Uterus (tissue), 4 donors: ENCODE measurements around the gene SCN8A. TPM values are rescaled to one million over a fixed set of nuclear protein-coding genes. Genes with fewer than 3 reads are reported as not detected.

Experiments used
- DNase-seq, 2 donors: peaks; one replicate each; pipeline ENCODE4 v3.0.0-alpha.2; 2019 to 2020
- H3K27ac ChIP-seq, 2 donors: fragments of 200-600 bp; sonication (generic); 1 replicate in 1 of 2; 2 replicates in 1 of 2; pipeline ENCODE4 v1.5.1; 2016 to 2018
- H3K27me3 ChIP-seq, 2 donors: fragments of 200-600 bp; sonication (generic); one replicate each; pipeline ENCODE4 v1.5.1; 2018 to 2019; ENCODE audit warnings: control low read depth in 1 of 2
- H3K36me3 ChIP-seq, 2 donors: fragments of 200-600 bp; sonication (generic); one replicate each; pipeline ENCODE4 v1.5.1; 2019; ENCODE audit warnings: control low read depth in 1 of 2
- H3K4me1 ChIP-seq, 2 donors: fragments of 200-600 bp; sonication (generic); one replicate each; pipeline ENCODE4 v1.5.1; 2018 to 2019; ENCODE audit warnings: control low read depth in 1 of 2
- H3K4me3 ChIP-seq, 2 donors: fragments of 200-600 bp; sonication (generic); 1 replicate in 1 of 2; 2 replicates in 1 of 2; pipeline ENCODE4 v1.5.1; 2018 to 2019; ENCODE audit warnings: mild to moderate bottlenecking in 1 of 2
- H3K9me3 ChIP-seq, 2 donors: fragments of 200-600 bp; sonication (generic); one replicate each; pipeline ENCODE4 v1.5.1; 2019; ENCODE audit warnings: control low read depth in 1 of 2
- CTCF ChIP-seq, 4 experiments: fragments of 200-600 bp in 2 of 4; fragments of 450-650 bp in 2 of 4; sonication (generic) in 2 of 4; IDR thresholded peaks; one replicate each; pipeline ENCODE4 v1.5.1; 2016 to 2019; ENCODE audit warnings: antibody characterized with exemption in 4 of 4, mild to moderate bottlenecking in 2 of 4, moderate library complexity in 1 of 4
- POLR2A ChIP-seq, 2 donors: fragments of 450-650 bp; IDR thresholded peaks; one replicate each; pipeline ENCODE4 v1.6.1; 2016; ENCODE audit warnings: antibody characterized with exemption in 2 of 2, mild to moderate bottlenecking in 1 of 2, moderate library complexity in 1 of 2
- intact Hi-C: fragments of 100-400 bp; cut with DNase I; formaldehyde crosslinking; loops from one replicate; pipeline ENCODE4 v1.15.1; 2023; ENCODE audit warnings: low total_unique reads
- total RNA-seq, 4 donors: library from RNA; depleted of rRNA in 3 of 4; stranded (reverse); fragments of >200 nt in 3 of 4; gene quantifications; one replicate each; pipeline versions ENCODE4 v1.1.0 to v1.2.4, GENCODE V29; 2014 to 2023
- donor health status: DM: yes; HTN: yes; CAD: no.

Gene SCN8A
- total RNA-seq, 4 donors from 2014 or later: 1.3 to 6.7 (median 3.0) TPM; not detected in 1

- H3K4me3 ChIP-seq: no peak overlapping the region
- no peaks in the 10 kb centered on the region for H3K4me1 ChIP-seq
- H3K27me3 ChIP-seq: no peaks in the 10 kb centered on the region
- no peak overlapping the region for H3K27ac ChIP-seq
- DNase-seq: no peak
- intact Hi-C loops: no loop called here
- H3K9me3 ChIP-seq: no peaks in the 10 kb centered on the region
- TF ChIP-seq CTCF (IDR thresholded peaks at IDR 0.05) (no peak), POLR2A (IDR thresholded peaks at IDR 0.05) (no peak)
- no peaks in the 10 kb centered on the region for H3K36me3 ChIP-seq
Measured at GRCh38 chr12:51676875-51677274, 85.8 kb downstream of the SCN8A start.

GRCh38 chr12:51677284-51677968, 86.4 kb downstream of the SCN8A start:
- TF ChIP-seq POLR2A (IDR thresholded peaks at IDR 0.05) (no peak), CTCF (IDR thresholded peaks at IDR 0.05) (no peak)
- DNase-seq: no peak
- Histone ChIP-seq H3K4me1 (no peaks in the 10 kb centered on the region), H3K4me3 (no peak overlapping the region), H3K27ac (no peak overlapping the region), H3K36me3 (no peaks in the 10 kb centered on the region), H3K27me3 (no peaks in the 10 kb centered on the region), H3K9me3 (no peaks in the 10 kb centered on the region)
- intact Hi-C loops: no loop called here

- Histone ChIP-seq H3K27ac (no peak overlapping the region), H3K9me3 (no peaks in the 10 kb centered on the region), H3K4me3 (no peak overlapping the region), H3K36me3 (no peaks in the 10 kb centered on the region), H3K4me1 (no peaks in the 10 kb centered on the region), H3K27me3 (no peaks in the 10 kb centered on the region)
- intact Hi-C loops: no loop called here
- TF ChIP-seq CTCF (IDR thresholded peaks at IDR 0.05): no peak
- TF ChIP-seq POLR2A (IDR thresholded peaks at IDR 0.05): no peak
- DNase-seq: no peak
Measured at GRCh38 chr12:51678086-51678724, 87.2 kb downstream of the SCN8A start.

- TF ChIP-seq POLR2A (IDR thresholded peaks at IDR 0.05): no peak
- TF ChIP-seq CTCF (IDR thresholded peaks at IDR 0.05): no peak
- Histone ChIP-seq H3K27ac (no peak overlapping the region), H3K27me3 (no peaks in the 10 kb centered on the region), H3K36me3 (no peaks in the 10 kb centered on the region), H3K4me1 (no peaks in the 10 kb centered on the region), H3K4me3 (no peak overlapping the region), H3K9me3 (no peaks in the 10 kb centered on the region)
- intact Hi-C loops: no loop called here
- no peak for DNase-seq
Measured at GRCh38 chr12:51682981-51683380, 91.9 kb downstream of the SCN8A start.

- H3K4me1 ChIP-seq: no peaks in the 10 kb centered on the region
- intact Hi-C loops: no loop called here
- TF ChIP-seq CTCF (IDR thresholded peaks at IDR 0.05): no peak
- no peak for TF ChIP-seq POLR2A (IDR thresholded peaks at IDR 0.05)
- no peak overlapping the region for H3K4me3 ChIP-seq
- H3K36me3 ChIP-seq: no peaks in the 10 kb centered on the region
- no peak for DNase-seq
- no peaks in the 10 kb centered on the region for H3K27me3 ChIP-seq
- no peak overlapping the region for H3K27ac ChIP-seq
- no peaks in the 10 kb centered on the region for H3K9me3 ChIP-seq
Measured at GRCh38 chr12:51683763-51684357, 92.8 kb downstream of the SCN8A start.
